Hematopoietic multipotent progenitor cell treated with erythropoietin and hydrocortisone succinate and interleukin-3 and kit ligand, for 15 days (in vitro differentiated cells): ENCODE results near the gene TLX2.
A peak's percentile ranks its signal among the peaks of the same experiment; 100 is the strongest.

Source experiments
- DNase-seq: peaks from one replicate; pipeline ENCODE4 v3.0.0-alpha.2; 2015; ENCODE audit warnings: low spot score

The TLX2 gene

DNA sequence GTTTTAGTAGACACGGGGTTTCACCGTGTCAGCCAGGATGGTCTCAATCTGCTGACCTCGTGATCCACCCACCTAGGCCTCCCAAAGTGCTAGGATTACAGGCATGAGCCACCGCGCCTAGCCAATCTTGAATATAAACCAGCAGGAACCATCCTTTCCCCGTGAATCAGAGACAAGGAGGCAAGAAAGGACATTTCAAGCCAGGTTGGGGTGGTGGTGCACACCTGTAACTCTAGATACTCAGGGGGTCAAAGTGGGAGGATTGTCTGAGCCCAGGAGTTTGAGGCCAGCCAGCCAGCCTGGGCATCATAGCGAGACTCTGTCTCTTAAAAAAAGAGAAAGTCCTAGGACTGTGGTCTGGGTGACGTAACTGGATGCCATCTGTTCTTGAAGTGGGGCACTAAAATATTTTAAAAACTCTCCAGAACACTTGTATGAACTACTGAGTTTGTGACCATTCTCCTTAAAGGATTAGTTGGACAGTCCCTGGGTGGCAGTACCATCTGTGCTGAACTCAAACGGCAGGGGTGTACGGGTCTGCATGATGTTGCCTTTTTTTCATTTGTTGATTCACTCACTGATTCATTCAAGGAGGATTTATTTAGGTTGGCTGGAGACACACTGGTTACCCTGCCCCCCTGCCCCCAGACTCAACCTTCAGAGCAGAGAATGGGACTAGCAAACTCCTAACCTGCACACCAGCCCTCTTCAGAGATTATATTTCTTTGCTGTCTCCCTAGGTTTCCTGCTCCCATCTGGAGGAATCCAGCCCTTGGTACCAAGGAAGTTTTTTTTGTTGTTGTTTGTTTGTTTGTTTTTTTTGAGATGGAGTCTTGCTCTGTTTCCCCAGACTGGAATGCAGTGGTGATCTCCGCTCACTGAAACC lies 2.9 kb upstream of the TLX2 start:
- no peak for DNase-seq

DNA sequence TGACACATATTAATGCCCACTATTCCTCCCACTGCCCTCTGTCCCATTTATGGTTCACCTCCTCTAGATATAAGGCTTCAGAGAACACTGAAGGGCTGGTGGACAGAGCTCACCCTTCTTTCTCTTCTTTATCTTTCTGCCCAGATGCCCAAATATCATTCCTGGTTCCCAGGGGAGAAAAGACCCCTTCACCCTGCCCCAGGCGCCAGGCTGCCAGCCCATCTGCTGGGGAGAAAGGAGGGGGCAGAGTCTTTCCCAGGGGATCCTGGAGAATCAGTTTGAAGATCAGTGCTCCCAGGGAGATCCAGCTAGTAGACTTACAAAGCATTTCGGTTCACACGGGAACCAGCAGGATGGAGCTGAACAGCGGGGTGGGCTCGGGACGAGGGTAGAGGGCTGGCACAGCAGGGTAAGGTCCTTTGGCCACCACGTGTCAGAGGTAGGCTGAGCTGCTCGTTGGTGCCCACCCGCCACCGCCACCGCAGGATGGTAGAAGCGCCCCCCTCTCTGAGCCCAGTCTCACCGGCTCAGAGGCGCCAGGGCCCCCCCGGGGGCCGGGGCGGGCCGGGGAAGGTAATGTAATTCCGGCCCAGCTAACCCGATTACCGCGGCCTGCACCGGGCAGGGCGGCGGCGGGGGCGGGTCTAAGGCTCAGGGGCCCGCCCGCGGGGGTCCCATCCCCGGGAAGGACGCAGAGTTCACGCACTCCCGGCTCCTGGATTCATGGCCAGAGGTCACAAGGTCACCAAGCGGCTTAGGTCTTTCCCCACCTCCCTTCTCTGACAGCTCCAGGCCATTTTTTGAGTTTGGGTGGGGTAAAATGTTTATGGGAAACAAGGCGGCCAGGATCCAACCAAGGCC lies 1.3 kb upstream of the TLX2 start:
- DNase-seq = no peak

DNA sequence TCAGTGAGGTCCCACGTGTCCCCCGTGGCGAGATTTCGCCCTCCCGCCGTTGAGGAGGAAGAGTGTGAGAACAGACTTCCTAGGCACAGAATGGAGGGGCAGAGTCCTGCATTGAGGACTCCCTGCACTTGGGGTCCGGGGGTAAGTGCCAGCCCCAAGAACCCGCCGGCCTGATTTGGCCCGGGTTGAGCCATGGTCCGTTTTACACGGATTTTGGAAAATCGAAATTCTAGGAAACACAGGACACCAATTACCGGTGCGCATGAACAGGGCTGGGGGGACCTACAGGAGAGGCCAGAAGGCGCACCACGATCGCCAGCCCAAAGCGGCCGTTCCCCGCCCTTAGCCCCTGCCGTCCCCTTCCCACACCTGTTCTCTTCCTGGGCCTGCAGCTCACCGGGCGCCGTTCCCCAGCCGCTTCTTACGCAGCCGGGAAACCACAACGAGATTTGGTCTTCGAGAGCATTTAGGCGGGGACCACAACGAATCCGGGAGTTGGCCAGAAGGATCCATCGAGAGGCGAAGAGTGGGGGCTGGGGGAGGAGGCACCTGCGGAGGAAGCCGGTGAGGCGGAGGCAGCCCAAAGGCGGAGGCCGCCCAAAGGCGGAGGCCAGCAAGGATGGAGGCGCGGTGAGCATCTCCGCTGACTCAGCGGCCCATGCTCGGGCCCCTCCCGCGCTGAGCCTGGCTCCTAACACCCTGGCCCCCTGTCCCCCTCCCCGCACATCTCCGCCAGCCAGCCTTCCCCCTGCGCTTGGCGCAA lies 464 bp upstream of the TLX2 start:
- DNase-seq = no peak

DNA sequence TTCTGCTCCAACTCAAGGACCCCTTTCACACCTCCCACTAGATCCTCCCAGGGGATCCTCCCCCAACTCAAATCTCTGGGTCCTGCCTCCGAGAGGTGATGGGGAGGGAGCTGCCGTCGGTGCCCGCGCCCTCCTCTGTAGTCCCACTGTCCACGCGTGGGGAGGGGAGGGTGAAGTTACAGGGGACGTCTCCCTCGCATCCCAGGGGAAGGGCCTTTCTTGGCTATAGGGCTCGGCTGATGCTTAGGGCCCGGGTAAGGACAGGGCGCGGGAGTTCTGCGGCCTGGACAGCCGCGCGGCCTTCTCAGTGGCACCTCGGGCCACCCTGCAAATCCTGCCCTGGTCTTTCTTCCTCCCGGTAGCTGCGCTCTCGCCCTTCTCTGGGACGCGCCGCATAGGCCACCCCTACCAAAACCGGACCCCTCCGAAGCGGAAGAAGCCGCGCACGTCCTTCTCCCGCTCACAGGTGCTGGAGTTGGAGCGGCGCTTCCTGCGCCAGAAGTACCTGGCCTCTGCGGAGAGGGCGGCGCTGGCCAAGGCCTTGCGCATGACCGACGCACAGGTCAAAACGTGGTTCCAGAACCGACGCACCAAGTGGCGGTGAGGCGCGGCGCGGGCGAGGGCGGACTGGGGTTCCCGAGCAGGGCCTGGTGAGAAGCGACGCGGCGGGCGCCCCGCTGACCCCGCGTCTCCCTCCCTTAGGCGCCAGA lies 1.2 kb downstream of the TLX2 start:
- DNase-seq = no peak

DNA sequence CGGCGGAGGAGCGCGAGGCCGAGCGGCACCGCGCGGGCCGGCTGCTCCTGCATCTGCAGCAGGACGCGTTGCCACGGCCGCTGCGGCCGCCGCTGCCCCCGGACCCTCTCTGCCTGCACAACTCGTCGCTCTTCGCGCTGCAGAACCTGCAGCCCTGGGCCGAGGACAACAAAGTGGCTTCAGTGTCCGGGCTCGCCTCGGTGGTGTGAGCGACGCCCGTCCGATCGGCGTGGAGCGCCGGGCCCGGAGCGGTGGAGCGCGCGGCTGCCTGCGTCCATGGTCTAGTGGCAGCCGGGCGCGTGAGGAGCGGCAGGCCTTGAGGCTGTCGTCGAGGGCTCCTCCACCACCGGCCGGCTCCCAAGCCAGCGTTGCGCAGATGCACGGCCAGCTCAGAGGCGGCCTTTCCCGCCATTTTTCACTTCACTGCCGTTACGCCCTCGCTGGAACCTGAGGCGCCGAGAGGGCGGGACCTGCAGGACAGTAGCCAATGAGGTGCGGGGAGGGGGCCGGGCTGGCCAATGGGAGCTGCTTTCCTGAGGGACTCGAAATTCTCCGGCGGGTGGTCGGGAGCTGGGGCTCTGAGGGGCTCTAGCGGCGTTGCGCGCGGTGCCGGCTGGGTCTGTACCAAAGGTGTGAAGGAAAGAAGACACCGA lies 1.9 kb downstream of the TLX2 start:
- DNase-seq = peak; percentile 76

DNA sequence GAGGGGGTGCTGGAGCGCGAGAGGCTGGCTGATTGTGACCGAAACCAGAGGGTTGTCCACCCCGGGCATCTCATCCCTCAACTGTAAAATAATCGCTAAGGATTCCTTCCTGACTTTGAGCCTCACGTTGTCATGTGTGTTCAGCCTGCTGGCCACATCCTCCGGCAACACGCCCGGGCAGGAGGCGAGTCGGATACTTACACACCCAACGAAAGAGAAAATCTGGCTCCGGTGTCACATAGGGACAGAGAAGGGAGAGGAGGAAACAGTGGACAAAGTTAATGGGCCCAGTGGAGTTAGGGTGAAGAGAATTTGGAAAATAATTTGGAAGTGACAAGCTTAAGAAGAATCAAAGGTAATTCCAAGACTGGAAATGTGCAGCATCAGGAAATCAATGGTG lies 2.4 kb downstream of the TLX2 start:
- DNase-seq = no peak

DNA sequence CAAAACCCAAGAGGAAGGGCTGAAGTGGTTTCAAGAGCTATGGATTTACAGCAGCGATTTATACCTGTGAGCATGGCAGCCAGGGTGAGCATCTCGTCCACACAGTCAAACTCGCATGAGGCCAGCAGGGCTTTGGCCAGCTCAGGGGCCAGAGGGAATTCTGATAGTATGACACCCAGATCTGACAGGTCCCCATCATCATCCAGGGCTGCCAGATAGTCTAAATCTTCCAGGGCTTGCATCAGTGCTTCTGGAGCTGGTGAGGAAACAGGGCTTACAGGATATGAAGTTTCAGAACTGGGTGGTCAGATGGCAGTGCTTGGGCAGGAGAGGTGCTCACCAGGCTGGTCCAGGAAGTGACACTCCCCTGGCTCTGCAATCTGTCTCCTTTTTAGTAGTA lies 8.3 kb downstream of the TLX2 start:
- no peak for DNase-seq

DNA sequence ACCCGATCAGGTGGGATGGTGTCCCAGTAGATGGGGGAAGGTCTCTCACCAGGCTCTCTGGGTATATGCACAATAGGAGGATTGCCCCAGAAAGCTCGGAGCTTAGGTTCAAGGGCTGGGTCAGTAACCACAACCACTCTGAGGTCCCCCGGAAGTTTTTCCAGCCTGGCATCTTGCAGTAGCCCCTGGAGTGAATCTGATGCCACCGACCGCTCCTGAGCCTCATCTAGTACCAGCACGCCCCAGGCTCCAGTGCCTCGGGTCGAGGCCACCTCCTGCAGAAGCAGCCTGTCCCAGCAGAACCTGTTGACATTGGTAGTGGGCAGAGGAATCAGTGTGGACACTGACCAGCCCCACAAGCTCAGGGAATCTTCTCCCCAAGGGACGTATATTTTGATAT lies 9.8 kb downstream of the TLX2 start:
- no peak for DNase-seq

DNA sequence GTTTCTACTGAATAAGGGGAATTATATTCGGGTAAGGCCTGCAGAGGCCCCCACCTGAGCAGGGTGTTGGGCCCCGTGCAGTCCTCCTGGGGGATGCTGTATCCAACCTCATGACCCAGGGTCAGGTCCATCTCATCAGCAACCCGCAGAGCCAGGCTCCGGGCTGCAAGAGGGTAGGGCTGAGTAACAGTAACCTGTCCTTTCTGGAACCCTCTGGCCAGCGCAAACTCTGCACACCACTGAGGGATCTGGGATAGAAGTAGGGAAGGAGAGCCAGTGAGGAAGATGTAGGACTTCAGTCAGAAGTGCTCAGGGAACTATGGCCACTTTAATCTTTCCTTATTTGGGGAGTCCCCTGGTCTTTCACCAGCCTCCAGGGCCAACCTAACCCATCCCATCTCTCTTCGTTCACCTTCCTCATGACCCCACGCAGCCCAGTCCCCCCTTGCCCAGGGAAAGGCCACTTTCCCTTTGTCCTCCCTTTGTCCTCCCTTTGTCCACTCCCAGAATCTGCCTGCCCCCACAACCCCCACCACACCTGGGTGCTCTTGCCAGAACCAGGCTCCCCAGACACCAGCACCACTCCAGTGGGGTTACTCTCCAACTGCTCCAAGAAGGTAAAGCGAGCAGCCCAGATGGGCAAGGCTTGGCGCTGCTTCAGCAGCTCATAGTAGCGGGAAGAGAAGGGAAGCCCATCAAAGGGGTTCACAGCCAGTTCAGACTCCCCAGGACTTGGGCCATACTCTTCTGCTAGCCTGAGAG lies 10.9 kb downstream of the TLX2 start:
- DNase-seq = no peak

DNA sequence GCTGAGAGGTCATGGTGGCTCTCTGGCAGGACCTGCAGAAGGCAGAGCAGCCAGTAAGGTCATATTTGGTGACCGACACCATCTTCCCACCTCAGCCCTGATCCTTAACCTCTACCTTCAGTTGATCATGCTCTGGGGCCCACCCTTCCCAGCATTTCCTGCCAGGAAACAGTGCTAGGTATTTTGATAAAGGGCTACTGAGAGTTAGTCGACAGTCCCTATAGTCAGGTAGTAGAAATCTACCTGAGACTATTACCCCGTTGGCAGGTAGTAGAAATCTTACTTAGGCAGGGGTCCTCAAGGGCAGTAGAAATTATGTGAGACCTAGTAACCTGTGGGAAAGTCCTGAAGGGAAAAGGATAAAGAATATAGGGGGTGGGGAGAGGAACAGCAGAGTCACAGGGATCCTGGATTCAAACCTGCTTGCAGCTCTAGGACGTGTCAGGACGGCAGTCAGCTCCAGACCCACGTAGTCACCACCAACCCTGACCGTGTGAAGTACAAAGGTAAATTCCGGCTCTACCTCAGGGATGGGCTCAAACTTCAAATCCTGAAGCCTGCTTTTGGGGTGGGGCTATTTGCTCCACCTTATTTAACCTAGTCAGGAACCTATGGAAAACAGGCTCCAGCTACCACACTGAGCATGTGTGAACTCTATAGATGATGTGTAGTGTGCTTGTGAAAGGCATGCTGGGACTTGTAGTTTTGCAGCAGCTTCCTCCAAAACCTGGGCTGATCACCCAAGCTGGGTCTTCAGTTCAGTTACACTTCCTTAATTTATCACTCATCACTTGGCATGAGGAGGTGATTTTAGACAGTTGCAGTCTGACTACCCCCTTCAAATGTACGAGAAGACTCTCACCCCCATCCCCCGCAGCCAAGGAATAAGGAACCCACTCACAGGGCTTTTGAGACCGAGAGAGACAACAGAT lies 11.7 kb downstream of the TLX2 start, which contains the start of gene DQX1:
TSS of gene DQX1 (minus strand) at position 515 of the 932 bp plus-strand sequence. CDS start at position 13, 502 bp downstream.
- peak; percentile 39 for DNase-seq

DNA sequence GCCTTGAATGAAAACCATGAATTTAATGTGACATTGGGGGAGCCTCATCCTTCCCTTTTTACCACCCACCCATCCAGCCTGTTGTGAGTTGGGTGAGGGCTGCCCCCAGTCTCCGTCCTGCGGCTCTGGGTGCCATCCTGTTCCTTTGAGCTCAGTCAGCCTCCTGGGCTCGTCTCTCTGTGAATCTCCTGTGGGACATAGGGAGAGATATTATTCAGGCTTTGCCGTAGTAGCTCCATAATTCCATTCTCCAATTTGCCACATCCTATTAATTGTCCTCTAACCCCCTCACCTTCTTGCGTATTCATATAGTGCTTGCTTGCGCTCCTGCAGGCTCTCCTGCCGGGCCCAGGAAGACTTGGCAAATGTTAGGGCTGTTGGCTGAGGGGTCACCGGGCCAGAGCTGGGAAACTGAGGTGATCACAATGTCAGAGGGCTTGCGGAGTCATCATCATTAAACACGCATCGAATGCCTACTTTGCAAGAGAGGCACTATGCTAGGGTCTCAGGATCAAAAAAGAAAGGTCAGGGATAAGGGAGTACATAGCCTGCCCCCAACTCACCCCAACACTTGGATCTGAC lies 12.5 kb downstream of the TLX2 start:
- no peak for DNase-seq

DNA sequence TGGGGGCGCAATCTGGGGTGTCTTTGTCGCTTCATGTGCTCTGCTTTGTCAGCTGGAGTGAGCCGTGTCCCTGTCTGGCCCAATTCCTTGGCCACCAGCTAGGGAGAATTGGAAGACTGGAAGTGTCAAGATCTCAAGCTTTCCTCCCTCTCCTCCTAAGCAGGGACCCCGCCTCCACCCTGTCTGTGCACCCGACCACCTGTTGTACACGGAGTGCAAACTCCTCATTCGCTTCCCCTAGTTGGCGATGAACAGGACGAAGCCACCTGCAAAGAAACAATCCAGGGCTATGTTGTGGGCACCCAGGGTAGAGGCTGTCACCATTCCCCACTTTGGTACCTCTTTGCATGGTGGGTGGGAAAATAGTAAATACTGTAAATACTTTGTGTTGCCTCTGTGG lies 13.5 kb downstream of the TLX2 start:
- no peak for DNase-seq

DNA sequence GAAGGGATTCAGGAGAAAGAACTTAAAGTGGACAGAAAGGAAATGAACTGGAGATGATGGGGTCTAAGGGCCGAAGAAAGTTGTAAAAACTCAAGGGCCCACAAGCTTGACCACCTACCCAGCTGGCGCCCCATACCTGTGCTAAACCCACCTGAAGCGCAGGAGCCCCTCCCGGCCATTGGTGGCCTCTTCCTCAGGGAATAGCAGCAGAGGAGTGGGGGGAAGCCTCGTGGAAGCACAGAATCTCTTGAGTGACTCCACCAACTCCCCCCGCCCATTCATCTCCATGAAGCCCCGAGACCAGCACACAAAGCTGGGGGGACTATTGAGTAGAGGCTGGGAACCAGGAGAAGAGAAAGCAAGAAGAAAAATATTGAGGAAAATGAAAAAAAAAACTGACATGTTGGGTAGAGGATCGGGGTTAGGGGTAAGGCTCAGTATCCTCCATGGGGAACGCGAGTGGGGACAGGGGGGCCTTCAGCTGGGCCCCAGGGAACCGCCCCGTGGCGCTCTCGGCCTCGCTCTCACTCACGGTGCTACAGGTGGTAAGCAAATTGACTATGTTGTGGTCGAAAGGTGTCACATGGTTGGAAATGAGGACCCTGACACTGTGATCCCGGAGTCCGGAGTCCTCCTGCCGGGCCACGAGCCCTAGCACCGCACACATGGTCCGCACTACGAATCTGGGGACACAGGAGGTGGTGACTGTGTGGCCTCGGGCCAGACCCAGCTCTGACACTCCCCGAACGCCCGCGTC lies 14.5 kb downstream of the TLX2 start:
- DNase-seq = no peak

DNA sequence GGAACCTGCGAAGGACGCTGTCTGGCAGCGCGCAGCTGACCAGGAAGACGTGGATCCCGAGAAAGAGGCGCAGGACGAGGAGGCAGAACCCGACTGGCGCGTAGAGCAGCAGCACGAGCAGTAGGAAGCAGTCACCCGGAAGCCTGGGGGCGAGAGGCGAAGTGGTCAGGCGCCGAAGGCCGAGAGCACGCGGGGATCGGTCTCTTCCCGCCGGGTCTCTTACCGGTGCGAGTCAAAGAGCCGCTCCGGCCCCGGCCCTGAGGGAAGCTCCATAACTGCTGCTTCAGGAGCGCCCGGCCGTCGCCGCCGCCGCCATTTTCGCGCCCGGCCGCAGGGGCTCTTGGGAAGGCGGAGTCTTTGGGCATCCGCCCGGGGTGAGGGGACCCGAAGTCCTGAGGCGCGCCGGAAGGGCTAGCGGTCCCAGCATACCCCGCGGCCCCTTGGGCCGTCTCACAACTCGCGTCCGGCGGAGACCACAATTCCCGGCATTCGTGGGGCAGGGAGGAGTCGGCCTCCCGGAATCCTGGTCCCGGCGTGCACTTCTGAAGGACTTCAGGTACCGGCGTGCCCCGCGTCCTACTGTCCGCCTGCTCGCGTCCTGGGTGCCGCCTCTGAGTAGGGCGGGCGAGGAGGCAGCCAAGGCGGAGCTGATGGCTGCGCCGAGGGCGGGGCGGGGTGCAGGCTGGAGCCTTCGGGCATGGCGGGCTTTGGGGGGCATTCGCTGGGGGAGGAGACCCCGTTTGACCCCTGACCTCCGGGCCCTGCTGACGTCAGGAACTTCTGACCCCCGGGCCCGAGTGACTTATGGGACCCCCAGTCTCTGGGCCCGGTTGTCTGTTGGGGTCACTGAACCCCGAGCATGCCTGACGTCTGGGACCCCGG lies 15.3 kb downstream of the TLX2 start, which contains the start of the genes AUP1 and HTRA2:
TSS of gene AUP1 (minus strand) at position 350 of the 882 bp plus-strand sequence. CDS start at position 273, 77 bp downstream.
TSS of gene HTRA2 (plus strand) at position 577 of the 882 bp plus-strand sequence. CDS start at position 651, 74 bp downstream.
- peak; percentile 94 for DNase-seq

DNA sequence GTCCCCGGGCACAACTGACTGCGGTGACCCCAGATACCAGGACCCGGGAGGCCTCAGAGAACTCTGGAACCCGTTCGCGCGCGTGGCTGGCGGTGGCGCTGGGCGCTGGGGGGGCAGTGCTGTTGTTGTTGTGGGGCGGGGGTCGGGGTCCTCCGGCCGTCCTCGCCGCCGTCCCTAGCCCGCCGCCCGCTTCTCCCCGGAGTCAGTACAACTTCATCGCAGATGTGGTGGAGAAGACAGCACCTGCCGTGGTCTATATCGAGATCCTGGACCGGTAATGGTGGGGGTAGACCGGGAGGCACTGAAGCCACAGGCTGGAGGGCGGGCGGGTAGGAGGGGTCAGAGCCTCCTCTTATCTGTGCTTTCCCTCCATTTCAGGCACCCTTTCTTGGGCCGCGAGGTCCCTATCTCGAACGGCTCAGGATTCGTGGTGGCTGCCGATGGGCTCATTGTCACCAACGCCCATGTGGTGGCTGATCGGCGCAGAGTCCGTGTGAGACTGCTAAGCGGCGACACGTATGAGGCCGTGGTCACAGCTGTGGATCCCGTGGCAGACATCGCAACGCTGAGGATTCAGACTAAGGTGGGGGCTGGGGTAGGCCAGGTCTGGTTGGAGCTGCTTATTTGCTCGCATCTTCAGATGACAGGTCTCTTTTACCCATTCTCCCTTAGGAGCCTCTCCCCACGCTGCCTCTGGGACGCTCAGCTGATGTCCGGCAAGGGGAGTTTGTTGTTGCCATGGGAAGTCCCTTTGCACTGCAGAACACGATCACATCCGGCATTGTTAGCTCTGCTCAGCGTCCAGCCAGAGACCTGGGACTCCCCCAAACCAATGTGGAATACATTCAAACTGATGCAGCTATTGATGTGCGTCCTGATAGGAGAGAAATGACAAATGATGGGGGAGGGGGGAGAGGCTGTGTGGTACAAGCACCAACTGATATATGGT lies 16.3 kb downstream of the TLX2 start:
- peak; percentile 94 for DNase-seq

DNA sequence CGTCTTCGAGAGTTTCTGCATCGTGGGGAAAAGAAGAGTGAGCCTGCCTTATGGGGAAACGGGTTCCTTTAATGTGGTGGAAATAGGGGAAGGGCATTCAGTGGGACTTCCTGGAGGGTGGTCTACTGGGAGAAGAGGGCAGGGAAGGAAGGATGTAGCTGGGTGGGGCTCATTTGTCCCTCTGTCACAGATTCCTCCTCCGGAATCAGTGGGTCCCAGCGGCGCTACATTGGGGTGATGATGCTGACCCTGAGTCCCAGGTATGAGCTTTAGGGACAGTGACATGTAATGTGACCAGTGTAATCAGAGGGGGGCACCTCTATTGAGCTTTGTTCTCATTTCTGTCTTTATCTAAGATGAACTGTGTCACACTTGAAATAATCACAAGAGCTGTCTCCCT lies 17.4 kb downstream of the TLX2 start:
- DNase-seq = no peak
